Skin of body (tissue), 2 donors: ENCODE data around the gene MCM3AP. TPM values are rescaled to one million over a fixed set of nuclear protein-coding genes. Genes with fewer than 3 reads are reported as not detected.

ENCODE experiments used
- DNase-seq: peaks from one replicate; lab custom pipeline; 2025; lab: John Stamatoyannopoulos, UW
- total RNA-seq: library from RNA; depleted of rRNA; stranded (reverse); fragments of >200 nt; gene quantifications from one replicate; pipeline ENCODE4 v1.2.3, GENCODE V29; 2014

MCM3AP gene
- total RNA-seq, 1 donor from 2014 or later, result 83.8 TPM

GRCh38 chr21:46273341-46273740 is 12.1 kb downstream of the MCM3AP start:
- DNase-seq, result no peak

DNA sequence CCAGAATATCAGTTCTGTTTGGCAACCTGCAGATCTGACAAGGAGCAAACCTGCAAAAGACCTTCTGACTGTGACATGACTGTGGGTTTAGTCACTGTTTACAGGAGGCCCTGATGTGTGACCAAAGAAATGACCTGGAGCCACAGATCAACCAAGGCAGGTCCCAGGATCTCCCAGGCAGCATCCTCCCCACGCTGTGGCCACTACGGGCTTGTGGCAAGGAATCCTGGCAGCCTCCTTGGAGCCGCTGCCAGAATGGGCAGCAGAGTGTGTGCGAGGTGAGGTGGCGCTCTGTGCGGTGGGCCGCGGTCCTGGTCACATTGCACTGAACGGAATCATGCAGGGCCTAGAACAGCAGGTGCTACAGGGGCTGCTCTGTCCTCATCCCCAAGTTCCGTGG is 15.9 kb downstream of the MCM3AP start:
- DNase-seq, result no peak

- no peak for DNase-seq
Measured at GRCh38 chr21:46268371-46268770, 17.0 kb downstream of the MCM3AP start.

GRCh38 chr21:46266946-46267345 is 18.5 kb downstream of the MCM3AP start:
- DNase-seq, result no peak

- DNase-seq, result no peak
Measured at GRCh38 chr21:46265736-46266525, 19.5 kb downstream of the MCM3AP start.

GRCh38 chr21:46264690-46265144 is 20.7 kb downstream of the MCM3AP start:
- no peak for DNase-seq

- DNase-seq, result no peak
Measured at GRCh38 chr21:46264046-46264689, 21.2 kb downstream of the MCM3AP start.

DNA sequence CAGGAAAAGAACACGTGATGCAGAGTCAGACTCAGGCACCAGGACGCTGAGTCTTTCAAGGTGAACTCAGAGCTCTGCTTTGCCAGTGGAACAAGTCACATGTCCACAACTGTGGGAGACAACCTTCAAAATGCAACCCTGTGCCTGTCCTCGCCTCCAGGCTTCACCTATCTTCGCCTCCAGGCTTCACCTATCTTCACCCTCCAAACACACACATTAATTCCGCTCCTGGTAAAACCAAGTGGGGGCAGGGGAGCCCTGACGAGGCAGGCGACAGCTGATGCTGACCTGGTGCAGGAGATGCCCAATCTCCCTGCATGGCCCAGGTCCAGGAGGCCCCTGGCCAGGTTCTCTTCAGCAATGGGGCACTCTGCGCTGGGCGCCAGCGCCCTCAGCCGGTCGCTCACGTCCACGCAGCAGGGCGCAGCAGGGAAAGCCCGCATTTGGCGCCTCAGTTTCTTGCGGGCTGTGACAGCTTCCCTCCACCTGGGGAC is 28.9 kb downstream of the MCM3AP start:
- DNase-seq, result no peak

GRCh38 chr21:46255758-46256337 is 29.6 kb downstream of the MCM3AP start:
- DNase-seq, result no peak

DNA sequence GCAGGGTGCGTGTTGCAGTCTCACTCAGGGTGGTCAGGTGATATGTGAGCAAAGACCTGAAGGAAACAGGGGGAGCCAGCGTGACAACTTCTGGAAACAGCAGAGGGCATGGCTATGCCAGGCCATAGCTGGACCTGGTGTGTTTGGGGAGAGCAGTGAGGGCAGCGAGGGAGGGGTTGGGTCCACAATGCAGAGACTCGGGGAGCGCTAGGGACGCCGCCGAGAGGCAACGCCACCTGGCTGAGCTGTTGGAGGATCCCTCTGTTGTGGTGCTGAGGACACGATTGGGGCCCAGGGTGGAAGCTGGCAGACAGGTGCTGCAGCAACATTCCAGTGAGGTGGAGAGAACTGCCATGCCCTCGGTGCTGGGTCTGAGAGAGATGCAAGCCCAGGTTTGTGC is 30.2 kb downstream of the MCM3AP start:
- no peak for DNase-seq

GRCh38 chr21:46254208-46254975 is 31.0 kb downstream of the MCM3AP start:
- no peak for DNase-seq

GRCh38 chr21:46253610-46254124 is 31.7 kb downstream of the MCM3AP start:
- DNase-seq, result no peak

DNA sequence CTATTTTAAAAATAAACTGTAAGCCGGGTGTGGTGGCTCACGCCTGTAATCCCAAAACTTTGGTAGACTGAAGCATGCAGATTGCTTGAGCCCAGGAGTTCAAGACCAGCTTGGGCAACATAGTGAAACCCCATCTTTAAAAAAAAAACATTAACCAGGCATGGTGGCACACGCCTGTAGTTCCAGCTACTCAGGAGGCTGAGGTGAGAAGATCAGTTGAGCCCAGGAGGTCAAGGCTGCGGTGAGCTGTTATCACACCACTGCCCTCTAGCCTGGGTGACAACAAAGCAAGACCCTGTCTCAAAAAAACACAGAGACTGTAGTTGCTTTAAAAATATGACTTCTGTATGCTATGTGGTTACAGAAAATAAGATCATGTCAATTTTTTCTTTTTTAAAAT is 32.6 kb downstream of the MCM3AP start:
- no peak for DNase-seq

GRCh38 chr21:46250146-46250725 is 35.2 kb downstream of the MCM3AP start:
- DNase-seq, result no peak

DNA sequence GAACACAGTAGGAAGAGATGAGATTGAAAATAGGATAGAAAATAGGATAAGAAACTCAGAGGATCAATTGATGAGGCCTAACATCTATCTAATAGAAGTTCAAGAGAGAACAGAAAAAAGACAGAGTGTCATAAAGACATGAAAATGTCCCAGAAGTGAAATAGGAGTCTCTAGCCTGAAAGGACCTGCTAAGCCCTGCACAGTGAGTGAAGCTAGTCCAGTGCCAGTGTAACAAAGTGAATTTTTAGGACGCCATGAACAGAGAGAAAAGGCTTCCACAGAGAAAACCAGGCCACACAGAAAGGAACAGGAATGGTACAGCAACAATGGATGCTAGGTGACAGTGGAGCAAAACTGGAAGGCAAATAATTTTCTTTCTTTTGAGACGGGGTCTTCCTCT is 36.6 kb downstream of the MCM3AP start:
- no peak for DNase-seq

DNA sequence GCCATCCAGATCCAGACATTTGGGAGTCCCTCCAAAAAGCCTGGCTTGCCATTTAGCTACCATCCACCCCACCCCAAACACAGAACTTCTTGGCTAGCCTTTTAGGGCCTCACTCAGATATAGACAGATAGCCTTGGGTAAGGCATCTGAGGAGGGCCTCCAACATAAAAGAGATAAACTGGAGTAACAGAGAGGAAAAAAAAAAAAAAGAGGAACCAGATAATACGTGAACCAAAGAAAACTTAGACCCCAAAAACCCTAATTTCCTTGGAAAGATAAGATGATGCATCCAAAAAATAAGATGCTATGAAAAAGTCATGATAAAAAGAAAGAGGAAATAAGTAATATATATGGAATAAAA is 37.0 kb downstream of the MCM3AP start:
- DNase-seq, result no peak

GRCh38 chr21:46247699-46248421 is 37.6 kb downstream of the MCM3AP start:
- DNase-seq, result no peak

GRCh38 chr21:46246345-46246744 is 39.1 kb downstream of the MCM3AP start:
- no peak for DNase-seq

DNA sequence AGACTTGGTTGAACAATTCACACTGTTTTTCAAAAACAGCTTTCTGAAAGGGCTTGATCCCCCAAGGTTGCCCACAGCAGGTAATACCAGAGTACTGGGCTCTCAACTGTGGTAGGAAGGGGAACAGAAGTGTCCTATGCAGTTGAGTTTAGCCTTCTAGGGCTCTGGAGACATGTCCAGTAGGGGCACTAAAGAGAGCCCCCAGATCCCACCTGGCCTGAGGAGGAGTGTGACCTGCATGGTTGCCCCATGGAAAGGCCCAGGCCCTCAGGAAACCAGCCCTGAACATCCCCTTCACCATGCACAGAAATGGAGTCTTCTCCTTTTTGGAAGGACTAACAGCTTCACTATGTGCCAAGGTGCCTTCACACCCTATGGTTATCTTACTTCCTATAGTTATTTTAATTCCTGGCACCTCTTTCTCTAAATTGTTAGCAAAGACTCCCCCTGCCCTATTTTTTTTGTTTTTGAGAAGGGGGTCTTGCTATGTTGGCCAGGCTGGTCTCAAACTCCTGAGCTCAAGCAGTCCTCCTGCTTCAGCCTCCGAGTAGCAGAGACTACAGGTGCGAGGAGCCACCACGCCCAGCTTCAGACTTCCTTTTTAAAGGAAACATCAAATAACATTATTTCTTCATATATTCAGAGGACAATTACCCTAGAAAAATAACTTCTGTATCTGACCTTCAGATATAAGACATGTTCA is 40.0 kb downstream of the MCM3AP start:
- no peak for DNase-seq

GRCh38 chr21:46244602-46245001 is 40.8 kb downstream of the MCM3AP start:
- DNase-seq, result no peak
